Lung microvascular endothelial cell (primary cell): ENCODE data around the gene PTGER3. TPM values are rescaled to one million over a fixed set of nuclear protein-coding genes. Genes with fewer than 3 reads are reported as not detected.

ENCODE experiments used
- DNase-seq, 2 donors: peaks; one replicate each; pipeline versions ENCODE4 v3.0.0 to v3.0.0-alpha.2; 2010; ENCODE audit warnings: low read depth in 2 of 2
- total RNA-seq: library from RNA; depleted of rRNA; stranded (reverse); fragments of >200 nt; gene quantifications from 2 replicates; pipeline ENCODE4 v1.2.1, GENCODE V29; 2014

Gene PTGER3
- total RNA-seq, 1 donor from 2014 or later, result under 0.01 TPM

DNA sequence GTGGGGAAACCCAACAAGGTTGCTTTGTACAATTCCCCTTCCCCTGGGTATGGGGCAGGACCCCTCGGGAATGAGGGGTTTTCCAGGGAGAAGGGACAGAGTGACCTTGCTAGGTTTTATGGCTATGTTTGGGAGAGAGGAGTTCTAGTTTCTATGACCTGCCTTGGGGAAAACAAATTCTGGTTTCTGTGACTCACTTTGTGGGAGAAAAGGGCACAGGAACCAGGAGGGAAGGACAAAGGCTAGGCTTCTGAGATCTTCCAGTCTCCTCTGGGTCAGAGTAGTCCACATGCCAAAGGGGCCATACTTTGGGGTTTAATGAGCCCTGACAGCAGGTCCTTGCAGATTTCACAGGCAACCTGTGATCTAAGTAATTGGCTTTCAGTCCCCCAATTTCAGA lies 5.5 kb upstream of the PTGER3 start:
- DNase-seq, result no peak

DNA sequence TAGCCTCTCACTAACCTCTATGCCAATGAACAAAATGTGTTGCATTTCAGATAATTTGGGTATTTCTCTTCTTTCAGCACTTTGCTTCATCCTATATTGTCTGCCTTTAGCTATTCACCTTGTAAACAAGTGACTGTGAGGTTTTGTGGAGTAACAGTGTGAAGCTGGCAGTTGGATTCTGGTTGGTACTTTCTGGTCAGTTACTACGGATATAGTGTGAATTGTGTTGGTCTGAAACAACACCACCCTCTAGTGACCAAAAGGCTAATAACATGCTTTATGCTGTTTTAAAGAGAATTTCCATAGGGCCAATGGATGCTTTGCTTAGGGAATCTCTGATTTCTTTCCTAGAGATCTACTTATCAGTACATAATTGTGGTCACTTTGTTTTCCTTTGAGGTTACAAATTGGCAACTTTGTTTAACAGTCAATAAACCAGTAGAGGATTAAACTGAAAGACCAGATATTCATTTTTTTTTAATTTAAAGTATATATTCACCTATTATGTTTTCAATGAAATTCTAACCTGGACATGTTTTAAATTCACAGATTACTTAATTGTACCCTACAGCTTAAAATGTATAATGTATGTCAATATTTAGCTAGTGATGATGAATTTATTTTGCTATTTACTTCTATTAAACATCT lies 2.5 kb upstream of the PTGER3 start:
- peak; percentile 75 to 82 for DNase-seq

GRCh38 chr1:71046891-71047634 lies 553 bp downstream of the PTGER3 start:
- peak; percentile 7 to 14 for DNase-seq

DNA sequence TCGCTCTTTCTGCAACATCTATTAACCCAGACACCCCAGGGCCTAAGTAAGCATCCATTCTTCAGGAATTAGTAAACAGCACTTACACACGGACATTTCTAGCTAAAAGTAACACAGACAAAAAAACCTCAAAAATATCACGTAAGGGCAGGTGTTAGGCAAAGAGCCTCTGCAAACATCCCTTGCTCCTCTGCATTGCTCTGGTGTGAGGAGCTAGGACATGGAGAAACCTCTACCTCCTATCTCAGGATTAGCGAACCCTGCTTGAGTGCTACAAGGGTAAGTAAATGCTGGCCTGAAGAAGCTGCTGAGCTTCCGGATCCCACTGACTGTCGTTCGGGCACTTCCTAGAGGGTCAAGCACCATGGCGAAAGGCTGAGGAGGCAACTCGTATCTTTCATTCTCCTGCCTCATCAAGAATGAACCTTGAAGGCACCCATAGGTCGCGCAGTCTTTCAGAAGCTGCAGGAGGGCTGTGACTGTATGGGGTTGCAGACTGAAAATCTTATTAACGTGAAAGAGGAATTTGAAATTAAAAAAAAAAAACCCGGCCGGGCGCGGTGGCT lies 2.1 kb downstream of the PTGER3 start:
- no peak for DNase-seq

DNA sequence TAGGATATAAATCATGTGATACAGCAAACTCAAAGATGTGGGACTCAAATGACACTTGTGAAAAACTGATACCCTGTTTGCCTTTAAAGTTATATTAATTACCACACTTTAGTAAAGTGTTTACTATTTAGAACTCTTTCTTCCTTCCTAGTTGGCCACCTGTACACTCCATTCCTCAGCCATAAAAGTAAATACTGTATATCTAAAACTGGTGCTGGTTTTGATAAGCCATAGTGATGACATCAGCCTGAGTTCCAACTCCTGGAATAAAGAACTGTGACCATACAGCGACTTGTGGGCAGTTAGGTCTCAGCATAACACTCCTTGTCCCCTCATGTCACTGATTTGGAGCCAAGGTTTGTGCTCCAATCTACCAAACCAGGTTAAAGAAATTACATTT lies 2.8 kb downstream of the PTGER3 start:
- DNase-seq, result no peak

- no peak for DNase-seq
Measured at GRCh38 chr1:71043065-71043464, 4.6 kb downstream of the PTGER3 start.

DNA sequence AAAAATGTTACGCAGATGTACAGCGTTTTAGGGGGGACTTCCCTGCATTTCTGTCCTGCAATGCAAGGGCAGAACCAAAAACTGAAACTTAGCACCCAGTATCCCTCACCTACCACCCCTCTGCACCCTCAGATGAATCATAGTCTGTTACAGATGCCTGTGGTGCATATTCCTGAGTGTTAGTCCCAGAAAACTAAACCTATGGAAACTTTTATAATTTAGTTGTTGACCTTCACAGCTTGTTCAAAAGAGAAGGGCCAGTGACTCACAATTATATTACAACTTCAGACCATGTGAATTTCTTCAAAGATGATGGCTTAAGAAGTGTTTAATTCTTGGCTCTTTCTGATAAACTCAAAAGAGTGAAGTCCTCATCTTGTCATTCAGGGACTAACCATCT lies 5.8 kb downstream of the PTGER3 start:
- no peak for DNase-seq

DNA sequence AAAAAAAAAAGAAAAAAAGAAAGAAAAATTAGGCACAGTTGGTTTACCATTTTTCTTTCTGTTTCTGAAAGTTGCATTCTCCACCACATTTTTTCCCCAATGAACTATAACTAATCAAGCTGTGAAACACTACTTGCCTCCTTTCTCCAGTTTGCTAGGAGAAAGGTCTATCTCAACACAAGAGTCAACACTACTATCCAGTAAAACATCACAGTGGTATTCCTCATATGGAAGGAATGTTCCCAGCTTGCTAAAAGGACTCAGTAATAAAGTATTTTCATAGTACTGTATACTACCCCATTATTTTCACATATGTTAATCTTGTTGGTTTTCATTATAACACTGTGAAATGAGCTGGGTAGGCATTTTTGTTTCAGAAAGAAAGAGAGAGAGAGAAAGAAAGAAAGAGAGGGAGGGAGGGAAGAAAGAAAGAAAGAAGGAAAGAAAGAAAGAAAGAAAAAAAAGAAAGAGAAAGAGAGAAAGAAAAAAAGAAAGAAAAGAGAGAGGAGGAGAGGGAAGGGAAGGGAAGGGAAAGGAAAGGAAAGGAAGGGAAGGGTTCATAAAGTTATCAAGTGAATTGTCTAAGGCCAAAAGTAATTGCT lies 7.9 kb downstream of the PTGER3 start:
- no peak for DNase-seq

DNA sequence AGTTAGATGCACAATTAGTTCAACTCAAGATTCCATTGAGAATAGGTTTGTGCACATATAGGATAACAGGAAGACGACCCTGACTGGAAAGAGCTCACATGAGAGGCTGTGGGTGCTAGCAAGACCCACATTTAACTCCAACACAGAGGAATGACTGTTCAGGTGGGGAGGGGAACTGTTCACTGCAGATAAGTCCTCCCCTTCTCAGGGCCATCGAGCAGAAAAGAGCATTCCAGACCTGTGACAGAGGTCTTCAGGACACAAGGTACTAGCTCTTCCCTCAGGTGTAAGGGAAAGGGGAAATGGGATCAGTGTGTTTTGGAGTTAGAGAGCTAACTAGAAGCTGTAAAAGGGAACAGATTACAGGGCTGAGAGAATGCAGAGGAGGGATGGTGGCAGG lies 8.7 kb downstream of the PTGER3 start:
- no peak for DNase-seq

DNA sequence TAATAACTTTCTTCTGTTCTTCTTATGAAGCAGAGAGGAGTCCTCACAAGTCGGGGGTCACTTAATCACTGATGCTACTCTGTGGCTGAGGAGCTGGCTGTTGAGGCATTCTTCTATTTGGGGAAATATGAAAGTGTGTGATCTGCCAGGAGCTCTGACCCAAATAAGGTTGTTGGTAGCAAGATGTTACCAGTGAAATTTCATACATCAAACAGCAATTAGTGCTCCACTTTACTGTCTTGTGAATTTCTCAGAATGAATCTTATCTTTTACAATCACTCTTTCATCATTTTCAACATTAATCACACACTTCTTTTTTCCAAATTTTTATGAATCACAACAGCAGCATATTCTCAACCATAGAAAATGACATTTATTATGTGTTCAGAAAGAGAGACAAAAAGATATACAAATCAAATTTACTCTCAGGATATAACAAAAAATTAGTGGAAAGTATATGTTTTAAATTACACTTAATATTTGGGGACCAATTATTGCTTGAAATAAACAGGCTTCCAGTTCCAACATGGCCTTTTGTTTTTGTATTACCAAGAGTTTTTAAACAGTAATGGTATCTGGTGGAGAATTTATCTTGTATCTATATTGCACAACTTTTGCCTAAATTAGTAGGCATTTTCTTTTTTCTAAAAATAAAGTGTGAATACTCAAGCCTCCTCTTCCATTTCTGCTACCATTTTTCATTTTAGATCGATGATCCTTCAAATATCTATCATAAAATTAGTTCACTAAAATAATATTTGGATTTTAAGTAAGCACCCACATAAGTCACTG lies 9.6 kb downstream of the PTGER3 start:
- DNase-seq, result no peak

GRCh38 chr1:71037066-71037465 lies 10.6 kb downstream of the PTGER3 start:
- DNase-seq, result no peak

DNA sequence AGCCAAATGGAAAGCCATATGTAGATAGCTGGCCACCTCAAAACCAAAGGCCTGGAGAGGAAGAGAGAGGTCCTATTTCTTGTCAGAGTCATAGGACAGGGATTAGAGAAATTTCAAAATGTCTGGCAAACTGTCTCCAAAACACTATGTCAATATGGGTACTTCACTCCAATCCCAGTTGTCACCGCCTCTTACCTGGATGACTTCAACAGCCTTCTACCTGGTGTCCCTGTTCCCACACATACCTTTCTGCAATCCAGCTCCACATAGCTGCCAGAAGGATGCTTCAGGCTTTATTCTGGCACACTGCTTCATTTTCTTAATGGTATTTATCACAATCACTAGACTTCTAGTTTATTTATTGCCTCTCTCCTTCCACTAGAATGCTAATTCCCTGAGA lies 14.5 kb downstream of the PTGER3 start:
- no peak for DNase-seq

GRCh38 chr1:71031426-71031825 lies 16.2 kb downstream of the PTGER3 start:
- no peak for DNase-seq

DNA sequence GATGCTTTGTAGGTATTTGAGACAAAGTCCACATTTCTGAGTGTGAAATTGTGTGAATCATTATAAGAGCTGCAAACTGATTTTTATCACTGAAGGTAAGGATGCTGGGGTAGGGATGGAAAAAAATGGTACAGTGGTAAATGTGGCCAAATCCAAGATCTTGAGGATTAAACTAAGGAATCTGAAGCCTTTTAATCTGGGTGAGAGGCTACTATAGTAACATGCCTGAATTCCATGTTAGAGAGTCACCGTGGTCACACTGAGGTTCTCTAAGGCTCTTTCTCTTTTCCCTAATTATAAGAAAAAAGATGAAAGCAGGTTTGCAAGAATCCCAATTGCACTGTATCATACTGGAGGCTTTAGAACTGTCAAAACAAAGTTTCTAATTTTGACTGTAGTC lies 17.6 kb downstream of the PTGER3 start:
- DNase-seq, result no peak

- DNase-seq, result no peak
Measured at GRCh38 chr1:71028981-71029380, 18.6 kb downstream of the PTGER3 start.

GRCh38 chr1:71027991-71028390 lies 19.6 kb downstream of the PTGER3 start:
- no peak for DNase-seq

DNA sequence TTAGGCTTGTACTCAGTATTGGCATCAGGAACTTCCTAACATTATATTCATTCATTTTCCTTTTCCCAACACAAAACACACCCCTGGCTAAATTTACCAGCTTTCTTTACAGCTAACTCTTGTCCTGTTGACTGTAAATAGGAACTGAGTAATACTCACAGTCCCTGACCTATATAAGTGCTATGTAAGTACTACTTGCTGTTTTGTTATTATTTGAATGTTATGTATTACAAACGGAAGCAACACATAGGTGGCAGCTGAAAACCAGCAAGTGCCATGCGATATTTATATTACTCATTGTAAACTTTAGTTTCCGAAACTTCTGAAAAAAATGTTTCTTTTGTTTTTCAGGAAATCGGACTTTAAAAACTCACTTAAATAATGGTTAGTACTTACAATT lies 21.5 kb downstream of the PTGER3 start:
- peak in 1 of 2 donors; percentile 67 for DNase-seq

GRCh38 chr1:71023515-71023914 lies 24.1 kb downstream of the PTGER3 start:
- DNase-seq, result no peak

GRCh38 chr1:71019233-71019969 lies 28.2 kb downstream of the PTGER3 start:
- no peak for DNase-seq

- DNase-seq, result no peak
Measured at GRCh38 chr1:71018791-71019190, 28.8 kb downstream of the PTGER3 start.

DNA sequence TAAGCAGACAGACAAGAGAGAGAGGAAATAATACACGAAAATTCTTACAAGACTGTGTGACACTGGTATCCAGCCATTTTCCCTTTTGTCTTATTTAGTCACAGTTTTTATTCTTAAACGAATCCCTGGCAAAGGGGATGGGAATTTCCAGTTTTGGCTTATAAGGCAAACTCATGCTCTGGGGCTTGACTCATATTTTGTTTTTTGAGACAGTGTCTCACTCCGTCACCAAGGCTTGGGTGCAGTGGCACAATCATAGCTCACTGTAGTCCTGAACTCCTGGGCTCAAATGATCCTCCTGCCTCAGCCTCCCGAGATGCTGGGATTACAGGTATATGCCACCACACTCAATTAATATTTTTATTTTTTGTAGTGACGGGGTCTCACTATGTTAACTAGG lies 31.9 kb downstream of the PTGER3 start:
- peak; percentile 15 to 17 for DNase-seq
